BJ (cell line): Measurements from ENCODE around the gene NME8. TPM values are rescaled to one million over a fixed set of nuclear protein-coding genes. Genes with fewer than 3 reads are reported as not detected.

Experiments
- CTCF ChIA-PET: fragments of 350-600 bp; formaldehyde crosslinking; extraction: SDS; loops from one replicate; lab custom pipeline; 2021; ENCODE audit warnings: antibody characterized with exemption, inconsistent platforms; lab: Yijun Ruan, JAX
- POLR2A ChIA-PET: fragments of 300-600 bp; sonication (Branson Sonifier 250); formaldehyde crosslinking; extraction: SDS; loops from one replicate; lab custom pipeline; 2021; ENCODE audit warnings: antibody characterized with exemption; lab: Charles Lee
- DNase-seq: peaks from one replicate; pipeline ENCODE4 v3.0.0-alpha.2; 2011; ENCODE audit warnings: low read depth
- H3K27me3 ChIP-seq: 2 replicates; pipeline ENCODE4 v1.6.0; 2011; ENCODE audit warnings: low read length; ENCODE audit not compliant: control insufficient read depth, insufficient read depth
- H3K36me3 ChIP-seq: 2 replicates; pipeline ENCODE4 v1.5.1; 2011; ENCODE audit warnings: low read length; ENCODE audit not compliant: control insufficient read depth, insufficient read depth
- H3K4me3 ChIP-seq: 2 replicates; pipeline ENCODE4 v1.5.1; 2011; ENCODE audit warnings: low read depth, mild to moderate bottlenecking, control low read depth, low read length
- polyA plus RNA-seq: library from polyadenylated mRNA; depleted of rRNA; stranded (reverse); fragments of >200 nt; gene quantifications from 2 replicates; pipeline ENCODE4 v1.2.3, GENCODE V29; 2011
- TF ChIP-seq, protein P1 (sequence below): IDR thresholded peaks from 2 replicates; pipeline ENCODE4 v1.5.1; 2011; ENCODE audit warnings: low read depth, mild to moderate bottlenecking, control low read depth, inconsistent platforms, low read length, moderate library complexity; ENCODE audit not compliant: insufficient read depth

Gene NME8
- polyA plus RNA-seq, 1 experiment: not detected

DNA sequence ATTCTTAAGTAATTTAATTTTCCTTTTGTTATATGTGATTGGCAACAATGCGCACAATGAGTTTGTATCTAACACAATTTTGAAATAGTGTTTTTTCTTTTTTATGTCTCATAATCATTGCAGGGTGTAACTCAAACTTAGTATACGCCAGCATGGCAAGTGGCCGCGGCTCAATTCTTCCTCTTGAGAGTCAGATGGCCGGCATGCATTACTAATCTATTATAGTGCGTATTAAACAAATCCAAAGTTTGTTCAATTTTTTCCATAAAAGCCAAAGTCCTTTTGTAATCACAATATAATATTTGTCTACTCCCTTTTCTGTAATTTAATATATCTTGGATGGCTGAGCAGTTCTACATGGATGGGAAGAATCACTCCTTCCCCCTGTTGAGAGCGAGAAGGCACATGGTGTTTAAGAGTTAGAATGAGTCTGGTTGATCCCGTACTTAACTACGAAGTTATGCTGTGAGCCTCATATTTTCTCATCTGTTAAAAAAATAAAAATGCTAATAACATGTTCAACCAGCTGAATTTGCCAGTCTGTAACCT lies 84.7 kb downstream of the NME8 start:
- H3K4me3 ChIP-seq: no peak overlapping the region
- H3K36me3 ChIP-seq: no peaks in the 10 kb centered on the region
- ChIA-PET POLR2A (no interaction called here), CTCF (interaction anchor here (0.9 to 1.0 kb wide), 2 partner anchors 9 to 31 kb away, joined by 3 to 4 read pairs; no protein-coding TSS in a partner anchor)
- TF ChIP-seq, protein P1, sequence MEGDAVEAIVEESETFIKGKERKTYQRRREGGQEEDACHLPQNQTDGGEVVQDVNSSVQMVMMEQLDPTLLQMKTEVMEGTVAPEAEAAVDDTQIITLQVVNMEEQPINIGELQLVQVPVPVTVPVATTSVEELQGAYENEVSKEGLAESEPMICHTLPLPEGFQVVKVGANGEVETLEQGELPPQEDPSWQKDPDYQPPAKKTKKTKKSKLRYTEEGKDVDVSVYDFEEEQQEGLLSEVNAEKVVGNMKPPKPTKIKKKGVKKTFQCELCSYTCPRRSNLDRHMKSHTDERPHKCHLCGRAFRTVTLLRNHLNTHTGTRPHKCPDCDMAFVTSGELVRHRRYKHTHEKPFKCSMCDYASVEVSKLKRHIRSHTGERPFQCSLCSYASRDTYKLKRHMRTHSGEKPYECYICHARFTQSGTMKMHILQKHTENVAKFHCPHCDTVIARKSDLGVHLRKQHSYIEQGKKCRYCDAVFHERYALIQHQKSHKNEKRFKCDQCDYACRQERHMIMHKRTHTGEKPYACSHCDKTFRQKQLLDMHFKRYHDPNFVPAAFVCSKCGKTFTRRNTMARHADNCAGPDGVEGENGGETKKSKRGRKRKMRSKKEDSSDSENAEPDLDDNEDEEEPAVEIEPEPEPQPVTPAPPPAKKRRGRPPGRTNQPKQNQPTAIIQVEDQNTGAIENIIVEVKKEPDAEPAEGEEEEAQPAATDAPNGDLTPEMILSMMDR: no peak
- no peaks in the 10 kb centered on the region; the same call in 1 of the 2 replicates for H3K27me3 ChIP-seq
- no peak for DNase-seq

DNA sequence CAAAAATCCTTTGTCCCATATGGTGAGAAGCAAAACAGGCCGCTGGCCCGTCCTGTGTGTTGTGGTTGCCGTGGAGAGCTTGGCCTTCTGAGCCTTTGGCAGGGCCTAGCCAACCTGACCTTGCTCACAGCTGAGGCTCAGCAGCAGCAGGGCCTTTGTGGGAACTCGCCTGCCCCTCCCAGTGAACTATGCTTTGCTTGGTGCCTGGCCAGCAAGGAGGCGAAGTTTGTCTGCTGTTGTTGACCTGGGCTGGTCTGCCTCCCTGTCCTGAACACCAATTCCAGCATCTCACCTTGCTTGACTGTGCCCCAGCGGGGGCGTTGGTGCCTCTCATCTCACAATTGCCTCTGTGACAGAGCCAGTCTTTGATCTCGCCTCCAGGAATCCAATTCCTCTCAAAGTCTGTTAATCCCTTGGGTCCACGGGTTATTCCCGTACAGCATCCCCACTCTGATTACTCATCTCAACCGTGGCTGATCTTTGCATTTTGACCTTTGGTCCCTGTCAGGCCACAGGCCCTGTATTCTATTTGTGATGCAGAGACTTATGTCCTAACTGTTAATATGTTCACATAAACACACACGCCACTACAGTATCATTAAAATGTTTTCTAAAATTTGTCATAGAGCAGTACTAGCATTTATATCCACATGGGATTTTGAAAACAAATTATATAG lies 94.7 kb downstream of the NME8 start:
- H3K27me3 ChIP-seq: no peaks in the 10 kb centered on the region
- DNase-seq: no peak
- no peak overlapping the region for H3K4me3 ChIP-seq

DNA sequence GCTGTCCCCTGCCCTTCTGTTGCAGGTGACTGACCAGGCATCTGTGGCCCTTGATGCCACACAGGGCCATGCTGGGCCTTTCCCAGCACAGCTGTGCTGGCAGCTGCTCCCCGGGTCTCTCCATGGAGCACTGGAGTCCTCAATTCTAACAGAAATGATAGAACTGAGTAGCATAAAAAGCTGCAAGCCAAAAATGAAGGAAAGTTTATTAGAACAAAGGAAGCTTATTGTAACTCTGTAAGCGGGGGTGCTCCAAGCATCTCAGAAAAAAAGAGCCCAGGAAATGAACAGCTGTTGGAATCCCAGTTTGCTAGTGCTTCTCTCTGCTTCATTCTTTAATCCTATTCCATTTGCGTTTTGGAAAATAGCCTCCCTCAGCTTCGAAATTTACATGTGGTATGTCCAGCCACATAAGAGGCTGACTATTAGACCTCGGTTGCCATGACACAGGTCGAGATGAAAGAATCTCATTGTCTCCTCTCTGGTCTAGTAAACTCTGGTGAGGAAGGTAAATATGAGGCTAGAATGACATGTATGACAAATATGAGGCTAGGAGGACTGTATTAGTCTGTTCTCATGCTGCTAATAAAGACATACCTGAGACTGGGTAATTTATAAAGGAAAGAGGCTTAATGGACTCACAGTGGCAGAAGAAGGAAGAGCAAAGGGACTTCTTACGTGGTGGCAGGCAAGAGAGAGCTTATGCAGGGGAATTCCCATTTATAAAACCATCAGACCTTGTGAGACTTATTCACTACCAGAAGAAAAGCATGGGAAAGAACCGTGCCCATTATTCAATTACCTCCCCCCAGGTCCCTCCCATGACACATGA lies 95.7 kb downstream of the NME8 start:
- CTCF ChIA-PET: no interaction called here
- DNase-seq: no peak

More for the DNA sequence above, 94.7 kb downstream of the NME8 start:
- ChIA-PET CTCF (no interaction called here), POLR2A (no interaction called here)
- H3K36me3 ChIP-seq: no peaks in the 10 kb centered on the region
- TF ChIP-seq, protein P1: no peak

DNA sequence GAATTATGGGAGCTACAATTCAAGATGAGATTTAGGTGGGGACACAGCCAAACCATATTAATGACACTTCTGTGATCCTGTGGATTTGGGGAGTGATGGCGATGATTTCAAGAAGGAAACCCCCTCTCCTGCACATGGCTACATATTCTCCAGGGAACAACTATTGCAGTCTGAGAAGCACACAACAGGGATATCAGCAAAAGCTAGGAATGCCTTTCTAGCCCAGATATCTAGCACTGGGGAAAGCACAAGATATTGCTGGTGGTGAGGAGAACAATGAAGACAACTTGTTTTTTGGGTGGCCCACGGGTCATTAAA lies 96.3 kb downstream of the NME8 start:
- CTCF ChIA-PET: no interaction called here

More for the DNA sequence above, 95.7 kb downstream of the NME8 start:
- H3K4me3 ChIP-seq: no peak overlapping the region
- TF ChIP-seq, protein P1: no peak
- H3K27me3 ChIP-seq: no peaks in the 10 kb centered on the region
- POLR2A ChIA-PET: no interaction called here
- H3K36me3 ChIP-seq: no peaks in the 10 kb centered on the region

DNA sequence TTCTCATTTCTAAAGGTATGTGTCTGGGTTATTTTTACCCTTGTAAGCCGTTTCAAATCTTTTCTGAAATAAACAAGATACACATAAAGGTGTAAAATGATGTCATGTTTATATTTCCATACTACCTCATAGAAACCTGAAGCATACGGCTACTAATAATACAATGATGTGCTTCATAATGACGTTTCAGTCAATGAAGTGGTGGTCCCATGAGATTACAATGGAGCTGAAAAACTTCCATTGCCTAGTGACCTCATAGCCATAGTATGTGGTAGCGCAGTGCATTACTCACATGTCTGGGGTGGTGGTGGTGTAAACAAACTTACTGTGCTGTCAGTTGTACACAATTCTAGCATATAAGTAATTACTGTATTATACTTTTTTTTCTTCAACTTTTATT lies 96.9 kb downstream of the NME8 start:
- ChIA-PET CTCF (no interaction called here), POLR2A (no interaction called here)
- H3K4me3 ChIP-seq: no peak overlapping the region
- DNase-seq: no peak
- H3K27me3 ChIP-seq: no peaks in the 10 kb centered on the region
- TF ChIP-seq, protein P1: no peak
- H3K36me3 ChIP-seq: no peaks in the 10 kb centered on the region

More for the DNA sequence above, 96.3 kb downstream of the NME8 start:
- Histone ChIP-seq H3K27me3 (no peaks in the 10 kb centered on the region), H3K4me3 (no peak overlapping the region), H3K36me3 (no peaks in the 10 kb centered on the region)
- no peak for DNase-seq
- POLR2A ChIA-PET: no interaction called here
- TF ChIP-seq, protein P1: no peak
